Measurements from ENCODE around the gene SSB. TPM values are rescaled to one million over a fixed set of nuclear protein-coding genes. Genes with fewer than 3 reads are reported as not detected.

The SSB gene
- total and polyA plus RNA-seq, 7 experiments from 2014 or later = 80.5 to 150 (median 102) TPM

- no peaks in the 10 kb centered on the region for H3K4me1 ChIP-seq (ENCODE audit: control insufficient read depth in 2 of 2, insufficient read depth in 2 of 2, low read length in 2 of 2)
- Mint-ChIP-seq H3K4me1 (peaks cover 0 to 6% (median 0%) of the 10 kb centered on the region in 7 donors), H3K27ac (no peak overlapping the region), H3K9me3 (peaks cover 0 to 3% (median 0%) of the 10 kb centered on the region in 11 donors), H3K36me3 (no peaks in the 10 kb centered on the region), H3K4me3 (no peak overlapping the region), H3K27me3 (peaks cover 0 to 4% (median 0%) of the 10 kb centered on the region in 5 donors)
- no peaks in the 10 kb centered on the region for H3K9me3 ChIP-seq (ENCODE audit: control insufficient read depth in 2 of 3, low read length in 3 of 3)
- ATAC-seq (no peak), DNase-seq (no peak)
- no peaks in the 10 kb centered on the region for H3K36me3 ChIP-seq (ENCODE audit: control insufficient read depth in 2 of 3, insufficient read depth in 3 of 3, low read length in 3 of 3)
- intact Hi-C loops (cut with micrococcal nuclease) = no loop called here
- POLR2A ChIA-PET = no interaction called here
- no peaks in the 10 kb centered on the region for H3K27me3 ChIP-seq (ENCODE audit: control insufficient read depth in 2 of 2, insufficient read depth in 2 of 2, low read length in 2 of 2)
- H3K27ac ChIP-seq (ENCODE audit: low read depth, low read length) = no peak overlapping the region
- CTCF ChIA-PET = no interaction called here
- H3K4me3 ChIP-seq (ENCODE audit: low read length) = no peak overlapping the region
Measured at GRCh38 chr2:169776252-169776761, 22.4 kb upstream of the SSB start.

GRCh38 chr2:169778446-169778845, 20.2 kb upstream of the SSB start:
- H3K36me3 Mint-ChIP-seq = no peaks in the 10 kb centered on the region
- CTCF ChIA-PET = no interaction called here

GRCh38 chr2:169781249-169782013, 17.2 kb upstream of the SSB start:
- ATAC-seq (no peak), DNase-seq (no peak)
- H3K4me3 ChIP-seq (ENCODE audit: low read length) = no peak overlapping the region
- CTCF ChIA-PET = interaction anchor here (0.7 kb wide), 1 partner anchor 10 kb away, joined by 3 read pairs; no protein-coding TSS in a partner anchor
- intact Hi-C loops (cut with micrococcal nuclease) = no loop called here
- no peaks in the 10 kb centered on the region for H3K4me1 ChIP-seq (ENCODE audit: control insufficient read depth in 2 of 2, insufficient read depth in 2 of 2, low read length in 2 of 2)
- H3K9me3 ChIP-seq (ENCODE audit: control insufficient read depth in 2 of 3, low read length in 3 of 3) = no peaks in the 10 kb centered on the region
- H3K27me3 ChIP-seq (ENCODE audit: control insufficient read depth in 2 of 2, insufficient read depth in 2 of 2, low read length in 2 of 2) = no peaks in the 10 kb centered on the region
- Mint-ChIP-seq H3K4me1 (peaks cover 0 to 6% (median 0%) of the 10 kb centered on the region in 7 donors), H3K27me3 (peaks cover 0 to 15% (median 6%) of the 10 kb centered on the region in 5 donors), H3K36me3 (no peaks in the 10 kb centered on the region), H3K4me3 (no peak overlapping the region), H3K27ac (no peak overlapping the region), H3K9me3 (peaks cover 0 to 1% (median 0%) of the 10 kb centered on the region in 11 donors)
- no peak overlapping the region for H3K27ac ChIP-seq (ENCODE audit: low read depth, low read length)
- no peaks in the 10 kb centered on the region for H3K36me3 ChIP-seq (ENCODE audit: control insufficient read depth in 2 of 3, insufficient read depth in 3 of 3, low read length in 3 of 3)
- POLR2A ChIA-PET = no interaction called here

More at GRCh38 chr2:169778446-169778845, 20.2 kb upstream of the SSB start:
- peak overlapping the region in 1 of 9 donors; percentile 27 for H3K27ac Mint-ChIP-seq
- Histone ChIP-seq H3K27ac (ENCODE audit: low read depth, low read length) (no peak overlapping the region), H3K4me1 (ENCODE audit: control insufficient read depth in 2 of 2, insufficient read depth in 2 of 2, low read length in 2 of 2) (no peaks in the 10 kb centered on the region), H3K27me3 (ENCODE audit: control insufficient read depth in 2 of 2, insufficient read depth in 2 of 2, low read length in 2 of 2) (no peaks in the 10 kb centered on the region), H3K36me3 (ENCODE audit: control insufficient read depth in 2 of 3, insufficient read depth in 3 of 3, low read length in 3 of 3) (no peaks in the 10 kb centered on the region), H3K9me3 (ENCODE audit: control insufficient read depth in 2 of 3, low read length in 3 of 3) (no peaks in the 10 kb centered on the region), H3K4me3 (ENCODE audit: low read length) (no peak overlapping the region)
- no peak for ATAC-seq
- H3K4me1 Mint-ChIP-seq = peaks cover 0 to 6% (median 0%) of the 10 kb centered on the region in 7 donors
- H3K9me3 Mint-ChIP-seq = peaks cover 0 to 3% (median 0%) of the 10 kb centered on the region in 11 donors
- peaks cover 0 to 10% (median 6%) of the 10 kb centered on the region in 5 donors for H3K27me3 Mint-ChIP-seq
- POLR2A ChIA-PET = no interaction called here
- no peak overlapping the region for H3K4me3 Mint-ChIP-seq
- intact Hi-C loops (cut with micrococcal nuclease) = no loop called here
- no peak for DNase-seq

- Histone ChIP-seq H3K36me3 (ENCODE audit: control insufficient read depth in 2 of 3, insufficient read depth in 3 of 3, low read length in 3 of 3) (no peaks in the 10 kb centered on the region), H3K27ac (ENCODE audit: low read depth, low read length) (no peak overlapping the region), H3K9me3 (ENCODE audit: control insufficient read depth in 2 of 3, low read length in 3 of 3) (no peaks in the 10 kb centered on the region), H3K4me1 (ENCODE audit: control insufficient read depth in 2 of 2, insufficient read depth in 2 of 2, low read length in 2 of 2) (no peaks in the 10 kb centered on the region), H3K4me3 (ENCODE audit: low read length) (no peak overlapping the region), H3K27me3 (ENCODE audit: control insufficient read depth in 2 of 2, insufficient read depth in 2 of 2, low read length in 2 of 2) (no peaks in the 10 kb centered on the region)
- Mint-ChIP-seq H3K4me3 (no peak overlapping the region), H3K27ac (no peak overlapping the region), H3K4me1 (peaks cover 0 to 6% (median 0%) of the 10 kb centered on the region in 7 donors), H3K36me3 (no peaks in the 10 kb centered on the region), H3K9me3 (peaks cover 0 to 1% (median 0%) of the 10 kb centered on the region in 11 donors), H3K27me3 (peaks cover 1 to 16% (median 7%) of the 10 kb centered on the region in 5 donors)
- ChIA-PET CTCF (no interaction called here), POLR2A (no interaction called here)
- intact Hi-C loops (cut with micrococcal nuclease) = no loop called here
- DNase-seq = no peak
- ATAC-seq = no peak
Measured at GRCh38 chr2:169782513-169782912, 16.2 kb upstream of the SSB start.

GRCh38 chr2:169790581-169790980, 8.1 kb upstream of the SSB start:
- H3K36me3 ChIP-seq (ENCODE audit: control insufficient read depth in 2 of 3, insufficient read depth in 3 of 3, low read length in 3 of 3) = no peaks in the 10 kb centered on the region
- H3K27ac Mint-ChIP-seq = no peak overlapping the region
- peaks cover 0 to 4% (median 0%) of the 10 kb centered on the region in 5 donors for H3K36me3 Mint-ChIP-seq
- ChIA-PET CTCF (no interaction called here), POLR2A (no interaction called here)
- H3K27me3 ChIP-seq (ENCODE audit: control insufficient read depth in 2 of 2, insufficient read depth in 2 of 2, low read length in 2 of 2) = no peaks in the 10 kb centered on the region
- H3K4me1 Mint-ChIP-seq = peaks cover 4 to 6% (median 6%) of the 10 kb centered on the region in 7 donors
- ATAC-seq = no peak
- H3K9me3 Mint-ChIP-seq = no peaks in the 10 kb centered on the region
- H3K9me3 ChIP-seq (ENCODE audit: control insufficient read depth in 2 of 3, low read length in 3 of 3) = no peaks in the 10 kb centered on the region
- intact Hi-C loops (cut with micrococcal nuclease) = loop anchor here in 1 of 2 donors (10.0 kb wide), 2 partner anchors 266 to 426 kb away; partner anchors contain the start of gene LRP2
- no peak overlapping the region for H3K27ac ChIP-seq (ENCODE audit: low read depth, low read length)
- peaks cover 25 to 40% (median 27%) of the 10 kb centered on the region in 5 donors for H3K27me3 Mint-ChIP-seq
- H3K4me1 ChIP-seq (ENCODE audit: control insufficient read depth in 2 of 2, insufficient read depth in 2 of 2, low read length in 2 of 2) = no peaks in the 10 kb centered on the region
- no peak overlapping the region for H3K4me3 ChIP-seq (ENCODE audit: low read length)
- no peak overlapping the region for H3K4me3 Mint-ChIP-seq
- DNase-seq = no peak

- intact Hi-C loops (cut with micrococcal nuclease) = loop anchor here in 1 of 2 donors (10.0 kb wide), 2 partner anchors 270 to 430 kb away; partner anchors contain the start of gene LRP2
- POLR2A ChIA-PET = no interaction called here
Measured at GRCh38 chr2:169795181-169795580, 3.5 kb upstream of the SSB start.

More at GRCh38 chr2:169795181-169795580, 3.5 kb upstream of the SSB start:
- peaks cover 10 to 13% of the 10 kb centered on the region in 2 donors for H3K4me1 ChIP-seq (ENCODE audit: control insufficient read depth in 2 of 2, insufficient read depth in 2 of 2, low read length in 2 of 2)
- DNase-seq = no peak
- H3K36me3 ChIP-seq (ENCODE audit: control insufficient read depth in 2 of 3, insufficient read depth in 3 of 3, low read length in 3 of 3) = no peaks in the 10 kb centered on the region
- Mint-ChIP-seq H3K4me1 (peaks cover 8 to 19% (median 11%) of the 10 kb centered on the region in 7 donors), H3K9me3 (no peaks in the 10 kb centered on the region), H3K27ac (no peak overlapping the region), H3K4me3 (no peak overlapping the region), H3K36me3 (peaks cover 0 to 4% (median 0%) of the 10 kb centered on the region in 5 donors), H3K27me3 (peaks cover 0 to 17% (median 4%) of the 10 kb centered on the region in 5 donors)
- no peak for ATAC-seq
- H3K4me3 ChIP-seq (ENCODE audit: low read length) = no peak overlapping the region
- H3K9me3 ChIP-seq (ENCODE audit: control insufficient read depth in 2 of 3, low read length in 3 of 3) = no peaks in the 10 kb centered on the region
- H3K27me3 ChIP-seq (ENCODE audit: control insufficient read depth in 2 of 2, insufficient read depth in 2 of 2, low read length in 2 of 2) = no peaks in the 10 kb centered on the region
- CTCF ChIA-PET = no interaction called here
- no peak overlapping the region for H3K27ac ChIP-seq (ENCODE audit: low read depth, low read length)

Data from naive thymus-derived CD4-positive, alpha-beta T cell (primary cell).